HG03565 (cell line): Measurements from ENCODE around the gene CEMP1.
A peak's percentile ranks its signal among the peaks of the same experiment; 100 is the strongest.

ENCODE experiments used
- ATAC-seq: cut with Tn5 transposase; IDR thresholded peaks from one replicate; pipeline ENCODE4 v1.9.1; 2021; ENCODE audit warnings: mild to moderate bottlenecking, moderate library complexity; ENCODE audit not compliant: unreplicated experiment

CEMP1 gene

DNA sequence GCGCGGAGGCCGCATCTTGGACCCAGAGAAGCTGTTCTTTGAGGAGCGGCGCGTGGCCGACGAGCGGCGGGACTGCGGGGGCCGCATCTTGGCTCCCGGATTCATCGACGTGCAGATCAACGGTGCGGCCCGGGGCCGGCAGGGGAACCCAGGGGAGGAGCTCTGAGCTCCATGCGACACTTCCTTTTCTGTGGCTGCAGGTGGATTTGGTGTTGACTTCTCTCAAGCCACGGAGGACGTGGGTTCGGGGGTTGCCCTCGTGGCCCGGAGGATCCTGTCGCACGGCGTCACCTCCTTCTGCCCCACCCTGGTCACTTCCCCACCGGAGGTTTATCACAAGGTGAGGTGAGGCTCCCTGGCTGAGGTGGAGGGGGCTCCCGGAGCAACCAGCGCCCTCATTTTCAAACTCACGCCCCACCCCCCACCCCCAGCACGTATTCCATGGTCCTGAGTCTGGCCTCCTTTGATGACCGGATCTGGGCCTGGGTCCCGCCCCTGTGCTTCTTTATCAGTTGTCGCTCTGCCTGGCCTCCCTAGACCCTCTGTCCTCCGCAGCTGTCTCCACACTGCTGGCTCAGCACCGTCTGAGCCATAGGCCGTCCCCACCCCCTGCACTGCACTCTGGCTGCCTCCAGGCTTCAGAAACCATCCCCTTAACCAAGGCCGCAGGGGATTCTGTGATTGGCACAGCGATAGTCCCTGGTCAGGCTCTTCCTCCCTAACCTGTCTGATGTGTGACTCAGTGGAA is 10.2 kb downstream of the CEMP1 start:
- ATAC-seq = no peak

GRCh38 chr16:2520097-2520783 is 11.0 kb downstream of the CEMP1 start, which contains the start of gene AMDHD2:
Gene AMDHD2 (plus strand): TSS chr16:2520371. CDS start chr16:2520459, 88 bp downstream.
- peak; percentile 36 for ATAC-seq

DNA sequence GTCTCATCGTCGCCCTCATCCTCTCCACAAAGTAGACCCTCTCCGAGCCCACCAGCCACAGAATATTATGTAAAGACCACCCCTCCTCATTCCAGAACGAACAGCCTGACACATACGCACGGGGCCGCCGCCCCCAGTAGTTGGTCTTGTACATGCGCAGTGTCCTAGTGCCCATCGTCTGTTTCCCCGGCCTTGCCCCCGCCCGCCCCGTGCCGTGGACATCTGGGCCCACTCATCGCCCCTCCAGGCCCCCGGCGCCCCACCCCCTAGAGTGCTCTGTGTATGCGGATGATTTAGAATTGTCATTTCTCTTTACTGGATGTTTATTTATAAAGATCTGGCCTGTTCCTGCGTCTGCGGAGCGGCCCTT is 11.5 kb downstream of the CEMP1 start:
- no peak for ATAC-seq

DNA sequence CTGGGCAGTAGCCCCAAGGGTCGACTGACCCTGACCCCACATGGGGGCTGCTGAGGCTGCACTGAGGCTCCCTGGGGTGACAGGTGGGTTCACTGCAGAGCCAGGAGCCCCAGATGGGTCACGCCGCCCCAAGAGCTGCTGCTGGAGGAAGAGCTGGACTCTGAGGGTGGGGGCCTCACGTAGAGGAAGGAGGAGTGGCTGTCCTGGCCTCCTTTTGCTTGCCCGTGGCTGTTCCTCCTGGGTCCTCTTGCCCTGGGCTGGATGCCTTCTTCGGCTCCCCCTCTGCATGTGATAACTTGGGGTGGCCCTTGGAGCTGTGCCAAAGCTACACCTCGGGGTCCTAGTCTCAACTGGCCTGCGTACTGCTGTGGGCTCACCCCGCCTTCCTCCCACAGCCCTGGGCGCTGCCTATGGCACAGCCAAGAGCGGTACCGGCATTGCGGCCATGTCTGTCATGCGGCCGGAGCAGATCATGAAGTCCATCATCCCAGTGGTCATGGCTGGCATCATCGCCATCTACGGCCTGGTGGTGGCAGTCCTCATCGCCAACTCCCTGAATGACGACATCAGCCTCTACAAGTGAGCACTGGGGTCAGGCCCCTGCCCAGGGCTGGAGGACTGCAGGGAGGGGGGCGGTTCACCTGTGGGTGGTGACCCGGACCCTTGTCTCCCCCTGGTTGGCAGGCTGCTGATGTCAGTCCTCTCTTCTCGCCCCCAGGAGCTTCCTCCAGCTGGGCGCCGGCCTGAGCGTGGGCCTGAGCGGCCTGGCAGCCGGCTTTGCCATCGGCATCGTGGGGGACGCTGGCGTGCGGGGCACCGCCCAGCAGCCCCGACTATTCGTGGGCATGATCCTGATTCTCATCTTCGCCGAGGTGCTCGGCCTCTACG is 12.1 kb downstream of the CEMP1 start:
- no peak for ATAC-seq

DNA sequence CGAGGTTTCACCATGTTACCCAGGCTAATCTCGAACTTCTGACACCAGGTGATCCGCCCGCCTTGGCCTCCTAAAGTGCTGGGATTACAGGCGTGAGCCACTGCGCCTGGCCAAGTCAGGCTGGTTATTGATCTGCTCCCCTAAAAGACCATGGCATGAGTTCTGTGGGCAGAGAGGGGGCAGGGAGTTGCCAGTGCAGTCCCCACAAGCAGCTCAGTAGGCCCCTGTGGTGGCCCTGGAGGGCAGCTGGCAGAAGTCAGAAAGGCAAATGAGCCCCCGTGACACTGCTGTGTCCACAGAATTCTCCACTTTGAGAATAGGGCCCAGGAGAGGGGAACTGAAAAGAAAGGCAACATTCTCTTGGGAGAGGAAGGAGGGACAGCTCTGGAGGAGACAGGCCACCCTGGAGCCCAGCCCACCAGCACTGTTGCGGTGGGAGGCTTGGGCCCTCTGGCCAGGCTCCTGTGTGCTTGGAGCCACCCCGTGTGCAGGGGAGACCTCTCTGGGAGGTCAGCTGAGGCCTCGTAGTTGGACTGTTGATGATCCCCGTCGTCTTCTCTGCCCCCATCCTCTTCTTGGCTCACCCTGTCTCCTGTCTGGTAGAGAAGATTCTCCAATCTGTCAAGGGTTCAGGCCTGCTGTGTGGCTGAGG is 13.1 kb downstream of the CEMP1 start:
- ATAC-seq = no peak

GRCh38 chr16:2516391-2517240 is 14.6 kb downstream of the CEMP1 start:
- no peak for ATAC-seq

DNA sequence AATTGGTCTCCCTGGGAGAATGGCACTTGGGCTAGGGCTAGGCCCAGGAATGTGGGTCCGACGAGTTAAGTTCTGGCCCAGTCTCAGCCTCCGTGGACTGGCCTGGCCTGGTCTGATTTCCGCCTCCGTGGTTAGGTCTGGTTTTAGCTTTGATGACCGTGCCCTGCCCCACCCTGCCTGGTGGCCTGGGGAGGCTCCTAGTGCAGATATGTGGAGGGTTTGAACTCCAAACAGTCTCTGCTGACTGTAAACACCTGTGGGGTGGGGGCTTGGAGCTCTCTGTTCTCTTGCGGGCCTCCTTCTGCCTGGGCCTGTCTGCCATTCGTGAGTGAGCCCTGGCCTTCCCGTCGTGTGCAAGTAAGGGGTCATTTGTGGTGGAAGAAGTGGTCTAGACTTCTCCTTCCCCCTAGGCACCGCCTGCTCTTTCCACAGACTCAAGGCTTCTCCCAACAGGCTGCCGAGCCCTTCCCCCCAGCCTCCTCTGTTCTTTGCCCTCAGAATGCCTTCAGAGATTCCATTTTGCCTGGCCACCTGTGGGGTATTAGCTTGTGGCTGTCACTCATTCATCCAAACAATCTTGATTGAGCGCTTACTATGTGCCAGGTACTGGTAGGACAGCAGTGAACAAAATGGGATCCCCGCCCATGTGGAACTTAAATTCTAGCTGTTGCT is 15.9 kb downstream of the CEMP1 start:
- ATAC-seq = no peak

- ATAC-seq = no peak
These were observed 16.7 kb downstream of the CEMP1 start for GRCh38 chr16:2514333-2515179.

- peak; percentile 62 for ATAC-seq
These were observed 17.5 kb downstream of the CEMP1 start, which contains the start of gene ATP6V0C for GRCh38 chr16:2513405-2514332. Gene ATP6V0C (plus strand): TSS chr16:2513952. CDS start chr16:2514104, 152 bp downstream.

DNA sequence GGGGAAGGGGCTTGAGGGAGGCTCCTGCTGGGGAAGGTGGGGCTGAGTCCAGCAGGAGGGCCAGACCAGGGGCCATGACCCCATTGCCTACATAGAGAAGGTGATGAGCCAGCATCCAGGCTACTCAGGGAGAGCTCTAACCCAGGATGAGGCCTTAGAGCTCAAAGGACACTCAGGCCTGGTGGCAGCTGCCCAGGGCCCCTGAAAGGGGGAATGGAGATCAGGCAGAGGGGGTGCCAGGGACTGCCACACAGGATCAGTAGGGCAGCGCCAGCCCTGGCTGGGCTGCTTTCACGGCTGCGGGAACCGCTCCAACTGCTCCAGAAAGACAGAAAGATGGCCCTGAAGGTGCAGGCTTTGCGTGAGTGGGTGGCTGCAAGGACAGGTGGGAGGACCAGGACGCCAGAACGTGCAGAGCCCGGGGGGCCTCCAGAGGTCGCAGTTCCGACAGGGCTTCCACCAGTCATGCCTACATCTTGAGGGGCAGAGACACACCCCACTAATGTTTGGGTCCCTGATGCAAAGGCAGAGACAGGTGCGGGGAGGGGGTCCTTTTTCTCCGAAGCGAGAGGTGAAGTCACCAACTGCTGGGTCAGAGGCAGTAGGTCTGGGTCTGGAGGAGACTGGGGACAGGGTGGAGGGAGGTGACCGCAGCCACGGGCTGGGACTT is 18.3 kb downstream of the CEMP1 start:
- ATAC-seq = no peak

GRCh38 chr16:2511996-2512734 is 19.0 kb downstream of the CEMP1 start:
- no peak for ATAC-seq

DNA sequence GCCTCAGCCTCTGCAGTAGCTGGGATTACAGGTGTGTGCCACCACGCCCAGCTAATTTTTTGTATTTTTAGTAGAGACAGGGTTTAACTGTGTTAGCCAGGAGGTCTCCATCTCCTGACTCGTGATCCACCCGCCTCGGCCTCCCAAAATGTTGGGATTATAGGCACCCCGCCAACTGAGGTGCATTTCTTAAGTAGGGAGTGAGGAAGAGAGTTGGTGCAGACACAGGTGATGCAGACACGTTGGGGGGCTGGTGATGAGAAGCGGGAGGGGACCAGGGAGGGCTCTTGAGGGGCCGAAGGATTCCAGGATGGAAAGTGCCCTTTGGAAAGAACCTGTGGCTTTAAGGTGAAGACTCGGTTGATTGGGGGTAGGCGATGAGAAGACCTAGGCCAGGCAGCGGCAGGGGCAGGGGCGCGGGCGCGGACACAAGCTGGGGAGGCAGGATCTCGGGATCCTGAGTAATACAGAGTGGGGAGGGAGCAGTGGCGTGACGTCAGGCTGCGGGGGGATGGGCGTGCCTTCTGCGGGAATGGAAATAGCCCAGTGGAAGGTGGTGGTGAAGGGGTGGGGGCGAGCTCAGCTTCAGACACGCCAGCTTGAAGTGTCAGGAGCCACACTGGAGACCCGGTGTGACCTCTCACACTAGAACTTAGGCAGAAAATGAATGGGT is 19.9 kb downstream of the CEMP1 start:
- ATAC-seq = no peak

GRCh38 chr16:2508722-2509400 is 22.3 kb downstream of the CEMP1 start:
- no peak for ATAC-seq

GRCh38 chr16:2507665-2508064 is 23.5 kb downstream of the CEMP1 start:
- no peak for ATAC-seq

DNA sequence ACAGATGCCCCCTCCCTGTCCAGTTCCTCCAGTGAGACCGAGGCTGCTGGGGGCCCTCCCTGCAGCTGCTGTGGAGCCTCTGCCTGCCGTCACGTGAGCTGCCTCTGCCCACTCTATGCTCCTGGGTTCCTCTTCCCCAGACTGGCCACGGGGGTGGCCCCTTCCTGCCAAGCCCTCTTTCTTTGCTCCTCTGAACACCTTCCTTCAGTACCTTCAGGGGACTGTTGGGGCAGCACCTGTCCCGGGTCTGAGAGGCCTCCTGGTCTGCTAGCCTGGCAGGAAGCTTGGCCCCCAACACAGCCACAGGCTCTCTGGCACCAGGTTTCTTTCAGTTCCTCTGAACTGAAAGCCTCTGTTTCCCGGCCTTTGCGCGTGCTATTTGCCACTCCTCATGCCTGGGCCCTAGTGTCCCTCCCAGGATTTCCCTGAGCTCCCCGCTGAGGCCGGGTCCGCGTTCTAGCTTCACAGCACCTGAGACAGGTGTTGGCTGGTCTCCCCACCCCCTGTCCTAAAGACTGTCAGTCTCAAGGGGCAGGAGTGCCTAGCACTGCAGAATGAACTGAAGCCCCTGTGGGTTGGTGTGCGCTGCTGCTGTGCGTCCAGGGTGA is 24.1 kb downstream of the CEMP1 start:
- no peak for ATAC-seq
